Spleen (tissue), 7 donors: ENCODE data around the gene PDGFA.

ENCODE experiments used
- CTCF ChIP-seq, 11 experiments: fragments of 200-600 bp in 7 of 11; fragments of 450-650 bp in 4 of 11; sonication (generic) in 4 of 11; IDR thresholded peaks in 8 of 11; conservative IDR thresholded peaks in 3 of 11; 1 replicate in 7 of 11; 2 replicates in 4 of 11; pipeline versions ENCODE4 v1.4.0 to v1.8.0; 2016 to 2021; ENCODE audit warnings: antibody characterized with exemption in 11 of 11, inconsistent platforms in 4 of 11, mild to moderate bottlenecking in 1 of 11
- POLR2A ChIP-seq, 3 donors: fragments of 450-650 bp; IDR thresholded peaks; one replicate each; pipeline ENCODE4 v1.5.1; 2017; ENCODE audit warnings: antibody characterized with exemption in 3 of 3, mild to moderate bottlenecking in 1 of 3
- POLR2AphosphoS5 ChIP-seq, 3 donors: sonication (generic); formaldehyde crosslinking; IDR thresholded peaks; one replicate each; pipeline ENCODE4 v1.5.1; 2017; ENCODE audit warnings: antibody characterized with exemption in 3 of 3
- donor health status: DM: no; HTN: no; CAD: no; lungs with moderate emphysema.
- donor health status: DM: no; HTN: no; CAD: no.
- donor health status: DM: no; HTN: no; CAD: no.

- TF ChIP-seq CTCF (IDR thresholded peaks at IDR 0.05 in 8 of 11, conservative IDR thresholded peaks at IDR 0.05 in 3 of 11), result no peak
- no peak for TF ChIP-seq POLR2A (IDR thresholded peaks at IDR 0.05)
- TF ChIP-seq POLR2AphosphoS5 (IDR thresholded peaks at IDR 0.05), result no peak
These were observed 59.9 kb downstream of the PDGFA start for GRCh38 chr7:459584-460373.
